Measurements from ENCODE around the gene PRM3. TPM values are rescaled to one million over a fixed set of nuclear protein-coding genes. Genes with fewer than 3 reads are reported as not detected.

Gene PRM3
- total RNA-seq, 3 donors from 2014 or later, result not detected

DNA sequence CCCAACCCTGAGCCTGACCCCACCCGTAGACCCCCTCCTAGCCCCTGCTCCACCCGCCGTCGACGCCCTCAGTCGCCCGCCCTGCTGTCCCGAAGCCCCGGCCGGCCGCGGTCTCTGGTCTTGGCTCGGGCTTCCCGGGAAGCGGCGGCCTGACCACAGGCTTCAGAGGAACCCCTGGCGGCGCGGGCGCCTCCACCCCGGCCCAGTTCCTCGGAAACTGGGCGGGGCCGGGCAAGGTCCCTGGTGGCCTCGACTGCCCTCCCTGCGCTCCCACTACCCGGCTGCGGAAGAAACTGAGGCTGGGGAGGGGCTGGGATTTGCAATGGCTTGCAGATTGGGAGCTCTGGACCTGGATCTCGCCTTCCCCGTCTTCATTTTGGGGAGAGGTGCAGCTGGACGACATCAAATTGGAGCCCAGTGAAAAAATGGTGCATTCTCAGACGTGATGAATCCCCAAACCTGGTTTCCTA is 16.7 kb downstream of the PRM3 start:
- no peaks in the 10 kb centered on the region for H3K9me3 ChIP-seq
- peak overlapping the region; percentile 98 to 99 for H3K27ac ChIP-seq
- H3K27me3 ChIP-seq, result no peaks in the 10 kb centered on the region
- DNase-seq (ENCODE audit: low spot score in 2 of 2), result no peak
- intact Hi-C loops (cut with DNase I; ENCODE audit: low total_unique reads), result loop anchor here (5.0 kb wide), 1 partner anchor 284 kb away; no protein-coding TSS in a partner anchor
- TF ChIP-seq, protein P1, sequence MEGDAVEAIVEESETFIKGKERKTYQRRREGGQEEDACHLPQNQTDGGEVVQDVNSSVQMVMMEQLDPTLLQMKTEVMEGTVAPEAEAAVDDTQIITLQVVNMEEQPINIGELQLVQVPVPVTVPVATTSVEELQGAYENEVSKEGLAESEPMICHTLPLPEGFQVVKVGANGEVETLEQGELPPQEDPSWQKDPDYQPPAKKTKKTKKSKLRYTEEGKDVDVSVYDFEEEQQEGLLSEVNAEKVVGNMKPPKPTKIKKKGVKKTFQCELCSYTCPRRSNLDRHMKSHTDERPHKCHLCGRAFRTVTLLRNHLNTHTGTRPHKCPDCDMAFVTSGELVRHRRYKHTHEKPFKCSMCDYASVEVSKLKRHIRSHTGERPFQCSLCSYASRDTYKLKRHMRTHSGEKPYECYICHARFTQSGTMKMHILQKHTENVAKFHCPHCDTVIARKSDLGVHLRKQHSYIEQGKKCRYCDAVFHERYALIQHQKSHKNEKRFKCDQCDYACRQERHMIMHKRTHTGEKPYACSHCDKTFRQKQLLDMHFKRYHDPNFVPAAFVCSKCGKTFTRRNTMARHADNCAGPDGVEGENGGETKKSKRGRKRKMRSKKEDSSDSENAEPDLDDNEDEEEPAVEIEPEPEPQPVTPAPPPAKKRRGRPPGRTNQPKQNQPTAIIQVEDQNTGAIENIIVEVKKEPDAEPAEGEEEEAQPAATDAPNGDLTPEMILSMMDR (IDR thresholded peaks at IDR 0.05), result peak in 1 of 3 donors; percentile 0
- TF ChIP-seq POLR2A (IDR thresholded peaks at IDR 0.05), result no peak
- no peak for TF ChIP-seq POLR2AphosphoS5 (IDR thresholded peaks at IDR 0.05)
- peaks cover 2 to 8% of the 10 kb centered on the region in 2 donors for H3K4me1 ChIP-seq
- peak overlapping the region; percentile 68 to 94 (median 84) for H3K4me3 ChIP-seq
- H3K36me3 ChIP-seq, result no peaks in the 10 kb centered on the region

DNA sequence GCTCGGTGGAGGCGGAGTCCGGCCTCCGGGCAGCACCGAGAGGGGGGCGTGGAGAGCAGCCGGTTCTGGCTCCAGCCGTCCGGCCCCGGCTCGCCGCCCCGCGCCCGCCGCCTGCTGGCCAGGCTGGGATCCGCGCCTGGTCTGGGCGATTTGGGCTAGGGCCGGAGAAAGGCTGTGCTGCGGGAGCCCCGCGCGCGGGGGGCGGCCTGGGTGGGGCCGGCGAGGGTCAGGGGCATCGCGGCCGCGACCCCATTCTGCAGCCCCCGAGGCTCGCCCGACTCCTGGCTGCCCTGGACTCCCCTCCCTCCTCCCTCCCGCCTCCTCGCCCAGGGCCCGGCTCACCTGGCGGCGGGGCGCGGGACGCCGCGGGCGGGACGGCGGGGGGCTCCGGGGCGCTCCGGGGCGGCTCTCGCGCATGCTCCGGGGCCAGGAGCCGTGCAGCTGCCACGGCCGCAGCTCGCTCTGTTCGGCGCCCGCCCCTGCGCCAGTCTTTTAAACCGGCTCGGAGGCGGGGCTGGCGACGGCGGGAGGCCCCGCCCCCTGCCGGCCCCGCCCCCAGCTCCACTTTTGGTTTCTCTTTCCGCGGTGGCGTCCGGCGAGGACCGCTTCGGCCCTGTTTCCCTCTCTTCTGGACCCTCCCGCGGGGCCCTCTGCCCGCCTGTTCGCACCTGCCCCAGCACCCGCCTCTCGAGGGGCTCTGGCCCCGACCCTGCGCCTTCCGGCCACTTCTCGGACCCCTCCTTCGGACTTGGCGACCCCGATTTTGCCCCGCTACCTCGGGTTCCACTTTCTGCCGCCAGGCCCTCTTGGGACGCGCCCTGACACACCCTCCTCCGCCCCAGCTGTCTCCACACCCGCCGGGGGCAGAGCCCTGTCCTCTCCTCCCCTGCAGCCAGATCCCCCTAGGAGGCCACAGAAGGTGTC is 17.4 kb downstream of the PRM3 start, which contains the start of gene SOCS1:
SOCS1 (minus strand) TSS at position 468 of the 924 bp plus-strand sequence. CDS start 726 bp downstream, outside the sequence.
- Histone ChIP-seq H3K36me3 (no peaks in the 10 kb centered on the region), H3K27me3 (no peaks in the 10 kb centered on the region), H3K9me3 (no peaks in the 10 kb centered on the region), H3K4me3 (peak within 1 kb of the TSS; percentile 68 to 94 (median 84)), H3K27ac (peak within 1 kb of the TSS; percentile 98 to 99), H3K4me1 (peaks cover 2 to 8% of the 10 kb centered on the region in 2 donors)
- intact Hi-C loops (cut with DNase I; ENCODE audit: low total_unique reads), result loop anchor here (5.0 kb wide), 1 partner anchor 284 kb away; no protein-coding TSS in a partner anchor
- peak; percentile 22 to 75 (median 62) for TF ChIP-seq POLR2AphosphoS5 (IDR thresholded peaks at IDR 0.05)
- TF ChIP-seq, protein P1 (IDR thresholded peaks at IDR 0.05), result peak; percentile 59 to 99 (median 91)
- TF ChIP-seq POLR2A (IDR thresholded peaks at IDR 0.05), result peak; percentile 20
- peak; percentile 78 to 84 for DNase-seq (ENCODE audit: low spot score in 2 of 2)

DNA sequence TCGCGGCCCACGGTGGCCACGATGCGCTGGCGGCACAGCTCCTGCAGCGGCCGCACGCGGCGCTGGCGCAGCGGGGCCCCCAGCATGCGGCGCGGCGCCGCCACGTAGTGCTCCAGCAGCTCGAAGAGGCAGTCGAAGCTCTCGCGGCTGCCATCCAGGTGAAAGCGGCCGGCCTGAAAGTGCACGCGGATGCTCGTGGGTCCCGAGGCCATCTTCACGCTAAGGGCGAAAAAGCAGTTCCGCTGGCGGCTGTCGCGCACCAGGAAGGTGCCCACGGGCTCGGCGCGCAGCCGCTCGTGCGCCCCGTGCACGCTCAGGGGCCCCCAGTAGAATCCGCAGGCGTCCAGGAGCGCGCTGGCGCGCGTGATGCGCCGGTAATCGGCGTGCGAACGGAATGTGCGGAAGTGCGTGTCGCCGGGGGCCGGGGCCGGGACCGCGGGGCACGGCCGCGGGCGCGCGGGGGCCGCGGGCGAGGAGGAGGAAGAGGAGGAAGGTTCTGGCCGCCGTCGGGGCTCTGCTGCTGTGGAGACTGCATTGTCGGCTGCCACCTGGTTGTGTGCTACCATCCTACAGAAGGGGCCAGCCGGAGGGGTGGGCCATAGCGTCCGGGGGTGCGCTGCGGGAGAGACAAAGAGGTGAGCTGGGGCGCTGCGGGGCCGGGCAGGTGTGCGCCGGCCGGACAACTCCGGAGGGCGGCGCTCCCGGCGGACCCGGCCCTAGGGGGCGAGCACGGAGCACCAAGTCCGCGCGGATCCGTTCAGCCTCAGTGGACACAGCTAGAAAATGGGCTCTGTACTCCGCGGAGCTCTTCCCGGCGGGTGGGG is 18.3 kb downstream of the PRM3 start:
- H3K9me3 ChIP-seq, result no peaks in the 10 kb centered on the region
- H3K27me3 ChIP-seq, result no peaks in the 10 kb centered on the region
- DNase-seq (ENCODE audit: low spot score in 2 of 2), result peak; percentile 28 to 63
- peak overlapping the region; percentile 98 to 99 for H3K27ac ChIP-seq
- H3K36me3 ChIP-seq, result no peaks in the 10 kb centered on the region
- peak overlapping the region; percentile 68 to 94 (median 84) for H3K4me3 ChIP-seq
- peaks cover 2 to 8% of the 10 kb centered on the region in 2 donors for H3K4me1 ChIP-seq
- intact Hi-C loops (cut with DNase I; ENCODE audit: low total_unique reads), result loop anchor here (5.0 kb wide), 1 partner anchor 283 kb away; no protein-coding TSS in a partner anchor
- peak in 1 of 3 donors; percentile 22 for TF ChIP-seq POLR2AphosphoS5 (IDR thresholded peaks at IDR 0.05)
- TF ChIP-seq, protein P1 (IDR thresholded peaks at IDR 0.05), result no peak

DNA sequence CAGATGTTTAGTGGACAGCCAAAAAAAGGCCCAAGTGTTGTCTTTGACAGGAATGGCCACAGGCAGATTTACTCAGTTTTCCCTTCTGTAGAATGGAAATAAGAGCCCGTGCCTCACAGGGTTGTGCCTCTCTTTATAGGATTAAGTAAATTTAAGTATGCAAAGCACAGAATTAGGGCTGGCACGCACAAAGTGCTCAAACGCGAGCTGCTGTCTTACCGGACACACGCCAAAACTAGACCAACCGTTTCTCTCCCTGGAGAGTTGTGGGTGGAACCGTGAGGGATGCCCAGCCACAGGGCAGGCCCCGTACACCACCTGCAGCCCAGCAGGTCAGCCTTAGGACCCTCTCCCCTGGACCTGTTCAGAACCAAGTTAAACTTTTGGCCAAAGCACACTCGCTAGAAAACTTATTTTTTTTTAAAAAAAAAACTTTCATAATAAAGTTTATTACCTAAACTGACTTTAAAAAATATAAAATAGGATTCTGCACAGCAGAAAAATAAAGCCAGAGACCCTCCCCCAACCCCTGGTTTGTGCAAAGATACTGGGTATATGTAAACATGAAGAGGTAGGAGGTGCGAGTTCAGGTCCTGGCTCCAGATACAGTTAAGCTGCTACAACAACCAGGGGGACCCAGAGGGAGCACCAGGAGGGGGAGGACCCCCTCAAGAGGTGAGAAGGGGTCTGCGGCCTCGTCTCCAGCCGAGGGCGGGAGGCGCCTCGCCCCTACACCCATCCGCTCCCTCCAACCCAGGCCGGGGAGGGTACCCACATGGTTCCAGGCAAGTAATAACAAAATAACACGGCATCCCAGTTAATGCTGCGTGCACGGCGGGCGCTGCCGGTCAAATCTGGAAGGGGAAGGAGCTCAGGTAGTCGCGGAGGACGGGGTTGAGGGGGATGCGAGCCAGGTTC is 19.2 kb downstream of the PRM3 start:
- TF ChIP-seq, protein P1 (IDR thresholded peaks at IDR 0.05), result no peak
- TF ChIP-seq POLR2AphosphoS5 (IDR thresholded peaks at IDR 0.05), result no peak
- TF ChIP-seq POLR2A (IDR thresholded peaks at IDR 0.05), result no peak
- H3K4me3 ChIP-seq, result peak overlapping the region; percentile 68 to 94 (median 84)
- H3K27me3 ChIP-seq, result no peaks in the 10 kb centered on the region
- intact Hi-C loops (cut with DNase I; ENCODE audit: low total_unique reads), result no loop called here
- peak overlapping the region; percentile 29 to 99 for H3K27ac ChIP-seq
- no peaks in the 10 kb centered on the region for H3K9me3 ChIP-seq
- H3K4me1 ChIP-seq, result peaks cover 2 to 8% of the 10 kb centered on the region in 2 donors
- no peaks in the 10 kb centered on the region for H3K36me3 ChIP-seq
- DNase-seq (ENCODE audit: low spot score in 2 of 2), result no peak

Data from breast epithelium (tissue), 4 donors.